HepG2 (cell line): ENCODE data around the gene ARFGAP2. TPM values are rescaled to one million over a fixed set of nuclear protein-coding genes. Genes with fewer than 3 reads are reported as not detected.
A peak's percentile ranks its signal among the peaks of the same experiment; 100 is the strongest.

ENCODE experiments used
- AFF4 ChIP-seq: sonication (generic); formaldehyde crosslinking; IDR thresholded peaks from 2 replicates; pipeline ENCODE4 v1.4.0; 2020; ENCODE audit warnings: missing genetic modification reagents
- FOXP4 ChIP-seq: sonication (generic); formaldehyde crosslinking; IDR thresholded peaks from 2 replicates; pipeline ENCODE4 v1.4.0; 2020; ENCODE audit warnings: missing genetic modification reagents
- HNRNPL ChIP-seq: fragments of 200-400 bp; formaldehyde crosslinking; IDR thresholded peaks from 2 replicates; pipeline ENCODE4 v1.6.1; 2017; ENCODE audit warnings: mild to moderate bottlenecking, low read depth, low read length
- MED8 ChIP-seq: sonication (generic); formaldehyde crosslinking; IDR thresholded peaks from 2 replicates; pipeline ENCODE4 v1.8.1; 2023; ENCODE audit warnings: mild to moderate bottlenecking, missing genetic modification reagents; ENCODE audit not compliant: insufficient replicate concordance
- PLRG1 ChIP-seq: fragments of 450-650 bp; conservative IDR thresholded peaks from 2 replicates; pipeline ENCODE4 v1.6.1; 2016
- REXO4 ChIP-seq: sonication (generic); formaldehyde crosslinking; IDR thresholded peaks from 2 replicates; pipeline ENCODE4 v1.8.0; 2022; ENCODE audit warnings: missing genetic modification reagents, mild to moderate bottlenecking, borderline replicate concordance
- SALL1 ChIP-seq: sonication (generic); formaldehyde crosslinking; IDR thresholded peaks from 2 replicates; pipeline ENCODE4 v1.8.0; 2022; ENCODE audit warnings: mild to moderate bottlenecking, missing genetic modification reagents
- ZBTB14 ChIP-seq: sonication (generic); formaldehyde crosslinking; IDR thresholded peaks from 2 replicates; pipeline ENCODE4 v1.4.0; 2020; ENCODE audit warnings: missing genetic modification reagents
- ZMYM4 ChIP-seq: sonication (generic); formaldehyde crosslinking; IDR thresholded peaks from 2 replicates; pipeline ENCODE4 v1.8.1; 2023; ENCODE audit warnings: mild to moderate bottlenecking, missing genetic modification reagents
- ZNF451 ChIP-seq: sonication (generic); formaldehyde crosslinking; IDR thresholded peaks from 2 replicates; pipeline ENCODE4 v1.5.0; 2020; ENCODE audit warnings: mild to moderate bottlenecking, missing genetic modification reagents
- ZNF569 ChIP-seq: sonication (generic); formaldehyde crosslinking; IDR thresholded peaks from 2 replicates; pipeline ENCODE4 v1.5.0; 2020; ENCODE audit warnings: mild to moderate bottlenecking, missing genetic modification reagents, moderate library complexity, borderline replicate concordance
- ZZZ3 ChIP-seq: sonication (generic); formaldehyde crosslinking; IDR thresholded peaks from 2 replicates; pipeline ENCODE4 v1.4.0; 2020; ENCODE audit warnings: missing genetic modification reagents, mild to moderate bottlenecking, borderline replicate concordance
- polyA plus RNA-seq, 8 experiments: library from polyadenylated mRNA; depleted of rRNA in 3 of 8; stranded (reverse) in 7 of 8; unstranded in 1 of 8; fragments of >200 nt; fragmentation: Illumina TruSeq in 4 of 8; extraction: Trizol in 4 of 8; gene quantifications; 2 replicates each; pipeline versions ENCODE4 v1.2.1 to v1.2.3, GENCODE V29; 2011 to 2016; ENCODE audit warnings: low read depth in 4 of 8, missing spikeins in 1 of 8, mixed read lengths in 1 of 8; ENCODE audit not compliant: insufficient read depth in 1 of 8
- total RNA-seq, 5 experiments: library from RNA; depleted of rRNA; stranded (reverse); fragments of >200 nt; fragmentation: Illumina TruSeq; extraction: Trizol; gene quantifications; 2 replicates each; pipeline ENCODE4 v1.2.3, GENCODE V29; 2016; ENCODE audit warnings: low read depth in 1 of 5
- TF ChIP-seq, protein P1 (sequence below): sonication (generic); formaldehyde crosslinking; conservative IDR thresholded peaks from 2 replicates; pipeline ENCODE4 v1.8.1; 2023; ENCODE audit warnings: missing genetic modification reagents
- TF ChIP-seq, protein P2 (sequence below): sonication (generic); formaldehyde crosslinking; IDR thresholded peaks from 2 replicates; pipeline ENCODE4 v1.4.0; 2020; ENCODE audit warnings: missing genetic modification reagents, borderline replicate concordance

ARFGAP2 gene
- total and polyA plus RNA-seq, 2 of the 13 experiments (the other 11 are each of a cell fraction or from before 2014, with no cell fraction given): 32.3 to 75.3 TPM

GRCh38 chr11:47176328-47177228 is at the start of gene ARFGAP2 (continued):
- TF ChIP-seq, protein P1, sequence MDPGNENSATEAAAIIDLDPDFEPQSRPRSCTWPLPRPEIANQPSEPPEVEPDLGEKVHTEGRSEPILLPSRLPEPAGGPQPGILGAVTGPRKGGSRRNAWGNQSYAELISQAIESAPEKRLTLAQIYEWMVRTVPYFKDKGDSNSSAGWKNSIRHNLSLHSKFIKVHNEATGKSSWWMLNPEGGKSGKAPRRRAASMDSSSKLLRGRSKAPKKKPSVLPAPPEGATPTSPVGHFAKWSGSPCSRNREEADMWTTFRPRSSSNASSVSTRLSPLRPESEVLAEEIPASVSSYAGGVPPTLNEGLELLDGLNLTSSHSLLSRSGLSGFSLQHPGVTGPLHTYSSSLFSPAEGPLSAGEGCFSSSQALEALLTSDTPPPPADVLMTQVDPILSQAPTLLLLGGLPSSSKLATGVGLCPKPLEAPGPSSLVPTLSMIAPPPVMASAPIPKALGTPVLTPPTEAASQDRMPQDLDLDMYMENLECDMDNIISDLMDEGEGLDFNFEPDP: 0 out of 2 replicates have a peak, but pooled peaks have one; percentile 79
- TF ChIP-seq ZBTB14 (CRISPR knock-in tag) (0 out of 2 replicates have a peak, but pooled peaks have one; percentile 9), SALL1 (CRISPR knock-in tag) (peak; percentile 48), FOXP4 (CRISPR knock-in tag) (peak; percentile 18; the same call in 1 of the 2 replicates), HNRNPL (0 out of 2 replicates have a peak, but pooled peaks have one; percentile 19), ZMYM4 (CRISPR knock-in tag) (peak; percentile 71), ZNF451 (CRISPR knock-in tag) (no peak), PLRG1 (no peak), ZNF569 (no peak), AFF4 (CRISPR knock-in tag) (no peak), MED8 (CRISPR knock-in tag) (no peak), ZZZ3 (peak; percentile 40; the same call in 1 of the 2 replicates), REXO4 (CRISPR knock-in tag) (no peak)
- TF ChIP-seq, protein P2, sequence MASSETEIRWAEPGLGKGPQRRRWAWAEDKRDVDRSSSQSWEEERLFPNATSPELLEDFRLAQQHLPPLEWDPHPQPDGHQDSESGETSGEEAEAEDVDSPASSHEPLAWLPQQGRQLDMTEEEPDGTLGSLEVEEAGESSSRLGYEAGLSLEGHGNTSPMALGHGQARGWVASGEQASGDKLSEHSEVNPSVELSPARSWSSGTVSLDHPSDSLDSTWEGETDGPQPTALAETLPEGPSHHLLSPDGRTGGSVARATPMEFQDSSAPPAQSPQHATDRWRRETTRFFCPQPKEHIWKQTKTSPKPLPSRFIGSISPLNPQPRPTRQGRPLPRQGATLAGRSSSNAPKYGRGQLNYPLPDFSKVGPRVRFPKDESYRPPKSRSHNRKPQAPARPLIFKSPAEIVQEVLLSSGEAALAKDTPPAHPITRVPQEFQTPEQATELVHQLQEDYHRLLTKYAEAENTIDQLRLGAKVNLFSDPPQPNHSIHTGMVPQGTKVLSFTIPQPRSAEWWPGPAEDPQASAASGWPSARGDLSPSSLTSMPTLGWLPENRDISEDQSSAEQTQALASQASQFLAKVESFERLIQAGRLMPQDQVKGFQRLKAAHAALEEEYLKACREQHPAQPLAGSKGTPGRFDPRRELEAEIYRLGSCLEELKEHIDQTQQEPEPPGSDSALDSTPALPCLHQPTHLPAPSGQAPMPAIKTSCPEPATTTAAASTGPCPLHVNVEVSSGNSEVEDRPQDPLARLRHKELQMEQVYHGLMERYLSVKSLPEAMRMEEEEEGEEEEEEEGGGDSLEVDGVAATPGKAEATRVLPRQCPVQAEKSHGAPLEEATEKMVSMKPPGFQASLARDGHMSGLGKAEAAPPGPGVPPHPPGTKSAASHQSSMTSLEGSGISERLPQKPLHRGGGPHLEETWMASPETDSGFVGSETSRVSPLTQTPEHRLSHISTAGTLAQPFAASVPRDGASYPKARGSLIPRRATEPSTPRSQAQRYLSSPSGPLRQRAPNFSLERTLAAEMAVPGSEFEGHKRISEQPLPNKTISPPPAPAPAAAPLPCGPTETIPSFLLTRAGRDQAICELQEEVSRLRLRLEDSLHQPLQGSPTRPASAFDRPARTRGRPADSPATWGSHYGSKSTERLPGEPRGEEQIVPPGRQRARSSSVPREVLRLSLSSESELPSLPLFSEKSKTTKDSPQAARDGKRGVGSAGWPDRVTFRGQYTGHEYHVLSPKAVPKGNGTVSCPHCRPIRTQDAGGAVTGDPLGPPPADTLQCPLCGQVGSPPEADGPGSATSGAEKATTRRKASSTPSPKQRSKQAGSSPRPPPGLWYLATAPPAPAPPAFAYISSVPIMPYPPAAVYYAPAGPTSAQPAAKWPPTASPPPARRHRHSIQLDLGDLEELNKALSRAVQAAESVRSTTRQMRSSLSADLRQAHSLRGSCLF: no peak
